VCaP (cell line): ENCODE measurements around the gene P2RY2.
A peak's percentile ranks its signal among the peaks of the same experiment; 100 is the strongest.
"Not testable (repeated sequence)": the region's sequence is repeated elsewhere in the genome, so short reads cannot be mapped to it uniquely, and the experiment has no call there.

Source experiments
- H3K27ac ChIP-seq: fragments of 450-650 bp; 2 replicates; pipeline ENCODE4 v1.5.1; 2017
- CTCF ChIP-seq: fragments of 450-650 bp; conservative IDR thresholded peaks from 2 replicates; pipeline ENCODE4 v1.5.1; 2017; ENCODE audit warnings: mild to moderate bottlenecking, moderate library complexity

The P2RY2 gene

GRCh38 chr11:73194593-73194992 is 23.5 kb upstream of the P2RY2 start:
- H3K27ac ChIP-seq: peak overlapping the region; percentile 15; the same call in 1 of the 2 replicates
- no peak for TF ChIP-seq CTCF

- no peak for TF ChIP-seq CTCF
Measured at GRCh38 chr11:73195191-73196007, 22.7 kb upstream of the P2RY2 start.

GRCh38 chr11:73196576-73196975 is 21.5 kb upstream of the P2RY2 start:
- TF ChIP-seq CTCF: no peak

More at GRCh38 chr11:73195191-73196007, 22.7 kb upstream of the P2RY2 start:
- H3K27ac ChIP-seq: peak overlapping the region; percentile 15; the same call in 1 of the 2 replicates

GRCh38 chr11:73197348-73197747 is 20.7 kb upstream of the P2RY2 start:
- no peak for TF ChIP-seq CTCF
- H3K27ac ChIP-seq: no peak overlapping the region

More at GRCh38 chr11:73196576-73196975, 21.5 kb upstream of the P2RY2 start:
- no peak overlapping the region for H3K27ac ChIP-seq

- not testable (repeated sequence) for H3K27ac ChIP-seq
Measured at GRCh38 chr11:73197787-73198186, 20.3 kb upstream of the P2RY2 start.

GRCh38 chr11:73198677-73199076 is 19.4 kb upstream of the P2RY2 start:
- no peak for TF ChIP-seq CTCF
- H3K27ac ChIP-seq: no peak overlapping the region

- no peak overlapping the region for H3K27ac ChIP-seq
- no peak for TF ChIP-seq CTCF
Measured at GRCh38 chr11:73199446-73199845, 18.6 kb upstream of the P2RY2 start.

- no peak for TF ChIP-seq CTCF
- peak overlapping the region; percentile 60 for H3K27ac ChIP-seq
Measured at GRCh38 chr11:73200256-73200655, 17.8 kb upstream of the P2RY2 start.
